ENCODE data around the gene OR7D2. TPM values are rescaled to one million over a fixed set of nuclear protein-coding genes. Genes with fewer than 3 reads are reported as not detected.
"Not testable (repeated sequence)": the region's sequence is repeated elsewhere in the genome, so short reads cannot be mapped to it uniquely, and the experiment has no call there.

OR7D2 gene
- polyA plus RNA-seq, 2 donors = 0.01 TPM; not detected in 1

GRCh38 chr19:9183000-9183399 is 4.2 kb downstream of the OR7D2 start:
- Histone ChIP-seq H3K9me3 (ENCODE audit: control insufficient read depth in 2 of 2, insufficient read depth in 1 of 2, low read depth in 1 of 2, low read length in 1 of 2) (no peaks in the 10 kb centered on the region), H3K4me1 (ENCODE audit: control insufficient read depth in 2 of 2, insufficient read depth in 2 of 2, low read length in 1 of 2) (no peaks in the 10 kb centered on the region), H3K4me3 (ENCODE audit: low read depth in 1 of 2, low read length in 2 of 2) (no peak overlapping the region), H3K27ac (ENCODE audit: low read depth in 2 of 2, low read length in 1 of 2) (no peak overlapping the region), H3K27me3 (ENCODE audit: control insufficient read depth in 1 of 2, insufficient read depth in 2 of 2, low read length in 2 of 2) (no peaks in the 10 kb centered on the region), H3K36me3 (ENCODE audit: control insufficient read depth in 2 of 2, insufficient read depth in 2 of 2, low read length in 1 of 2) (no peaks in the 10 kb centered on the region)
- 89 to 95% methylated on average over 17 of the region's 17 CpGs for WGBS, 2 donors

GRCh38 chr19:9187191-9187590 is 8.4 kb downstream of the OR7D2 start:
- no peaks in the 10 kb centered on the region for H3K27me3 ChIP-seq (ENCODE audit: control insufficient read depth in 1 of 2, insufficient read depth in 2 of 2, low read length in 2 of 2)
- no peaks in the 10 kb centered on the region for H3K9me3 ChIP-seq (ENCODE audit: control insufficient read depth in 2 of 2, insufficient read depth in 1 of 2, low read depth in 1 of 2, low read length in 1 of 2)
- H3K4me1 ChIP-seq (ENCODE audit: control insufficient read depth in 2 of 2, insufficient read depth in 2 of 2, low read length in 1 of 2) = no peaks in the 10 kb centered on the region
- no peaks in the 10 kb centered on the region for H3K36me3 ChIP-seq (ENCODE audit: control insufficient read depth in 2 of 2, insufficient read depth in 2 of 2, low read length in 1 of 2)
- no peak overlapping the region for H3K4me3 ChIP-seq (ENCODE audit: low read depth in 1 of 2, low read length in 2 of 2)
- WGBS, 2 donors = 67 to 87% methylated on average over 6 of the region's 6 CpGs
- H3K27ac ChIP-seq (ENCODE audit: low read depth in 2 of 2, low read length in 1 of 2) = no peak overlapping the region

GRCh38 chr19:9189535-9189934 is 10.8 kb downstream of the OR7D2 start:
- WGBS, 2 donors = 64 to 80% methylated on average over 7 of the region's 7 CpGs
- H3K4me3 ChIP-seq (ENCODE audit: low read depth in 1 of 2, low read length in 2 of 2) = no peak overlapping the region
- no peaks in the 10 kb centered on the region for H3K27me3 ChIP-seq (ENCODE audit: control insufficient read depth in 1 of 2, insufficient read depth in 2 of 2, low read length in 2 of 2)
- H3K9me3 ChIP-seq (ENCODE audit: control insufficient read depth in 2 of 2, insufficient read depth in 1 of 2, low read depth in 1 of 2, low read length in 1 of 2) = no peaks in the 10 kb centered on the region
- H3K4me1 ChIP-seq (ENCODE audit: control insufficient read depth in 2 of 2, insufficient read depth in 2 of 2, low read length in 1 of 2) = no peaks in the 10 kb centered on the region
- H3K27ac ChIP-seq (ENCODE audit: low read depth in 2 of 2, low read length in 1 of 2) = no peak overlapping the region
- H3K36me3 ChIP-seq (ENCODE audit: control insufficient read depth in 2 of 2, insufficient read depth in 2 of 2, low read length in 1 of 2) = no peaks in the 10 kb centered on the region

- WGBS, 2 donors = 80 to 85% methylated on average over 2 of the region's 2 CpGs
- not testable (repeated sequence) for H3K4me1 ChIP-seq (ENCODE audit: control insufficient read depth in 2 of 2, insufficient read depth in 2 of 2, low read length in 1 of 2); H3K4me3 ChIP-seq (ENCODE audit: low read depth in 1 of 2, low read length in 2 of 2); H3K9me3 ChIP-seq (ENCODE audit: control insufficient read depth in 2 of 2, insufficient read depth in 1 of 2, low read depth in 1 of 2, low read length in 1 of 2); H3K36me3 ChIP-seq (ENCODE audit: control insufficient read depth in 2 of 2, insufficient read depth in 2 of 2, low read length in 1 of 2); H3K27me3 ChIP-seq (ENCODE audit: control insufficient read depth in 1 of 2, insufficient read depth in 2 of 2, low read length in 2 of 2); H3K27ac ChIP-seq (ENCODE audit: low read depth in 2 of 2, low read length in 1 of 2)
Measured at GRCh38 chr19:9198044-9198443, 19.3 kb downstream of the OR7D2 start.

GRCh38 chr19:9205501-9206113 is 26.8 kb downstream of the OR7D2 start:
- H3K27ac ChIP-seq (ENCODE audit: low read depth in 2 of 2, low read length in 1 of 2) = no peak overlapping the region
- H3K4me1 ChIP-seq (ENCODE audit: control insufficient read depth in 2 of 2, insufficient read depth in 2 of 2, low read length in 1 of 2) = no peaks in the 10 kb centered on the region
- H3K9me3 ChIP-seq (ENCODE audit: control insufficient read depth in 2 of 2, insufficient read depth in 1 of 2, low read depth in 1 of 2, low read length in 1 of 2) = no peaks in the 10 kb centered on the region
- no peaks in the 10 kb centered on the region for H3K27me3 ChIP-seq (ENCODE audit: control insufficient read depth in 1 of 2, insufficient read depth in 2 of 2, low read length in 2 of 2)
- 32 to 36% methylated on average over 13 of the region's 13 CpGs for WGBS, 2 donors
- H3K36me3 ChIP-seq (ENCODE audit: control insufficient read depth in 2 of 2, insufficient read depth in 2 of 2, low read length in 1 of 2) = no peaks in the 10 kb centered on the region
- H3K4me3 ChIP-seq (ENCODE audit: low read depth in 1 of 2, low read length in 2 of 2) = no peak overlapping the region

GRCh38 chr19:9219489-9219888 is 40.7 kb downstream of the OR7D2 start, which contains the start of gene OR7D4:
Gene OR7D4, minus strand, starts transcription at chr19:9219589. Its CDS starts 4,752 bp downstream, at chr19:9214837.
- Histone ChIP-seq H3K27ac (ENCODE audit: low read depth in 2 of 2, low read length in 1 of 2) (no peak within 1 kb of the TSS), H3K9me3 (ENCODE audit: control insufficient read depth in 2 of 2, insufficient read depth in 1 of 2, low read depth in 1 of 2, low read length in 1 of 2) (peaks cover 0 to 3% of the 10 kb centered on the region in 2 donors), H3K4me3 (ENCODE audit: low read depth in 1 of 2, low read length in 2 of 2) (no peak within 1 kb of the TSS), H3K27me3 (ENCODE audit: control insufficient read depth in 1 of 2, insufficient read depth in 2 of 2, low read length in 2 of 2) (peaks cover 0 to 2% of the 10 kb centered on the region in 2 donors), H3K36me3 (ENCODE audit: control insufficient read depth in 2 of 2, insufficient read depth in 2 of 2, low read length in 1 of 2) (no peaks in the 10 kb centered on the region), H3K4me1 (ENCODE audit: control insufficient read depth in 2 of 2, insufficient read depth in 2 of 2, low read length in 1 of 2) (no peaks in the 10 kb centered on the region)
- 72 to 74% methylated on average over 3 of the region's 3 CpGs for WGBS, 2 donors

Other genes starting within 250 kb of the OR7D2 start
- gene MUC16, start 168.6 kb upstream of the OR7D2 start, polyA plus RNA-seq = under 1 TPM; 0.04 to 0.06 TPM
- gene OR1M1, start 91.9 kb upstream of the OR7D2 start, polyA plus RNA-seq = not detected
- not detected for gene OR7G2, start 71.5 kb upstream of the OR7D2 start, polyA plus RNA-seq
- not detected for gene OR7G1, start 63.2 kb upstream of the OR7D2 start, polyA plus RNA-seq
- gene OR7G3, start 52.0 kb upstream of the OR7D2 start, polyA plus RNA-seq = not detected
- gene ZNF317, start 38.6 kb upstream of the OR7D2 start, polyA plus RNA-seq = 10 to 100 TPM; 11.0 to 21.7 TPM
- gene OR7D4, start 40.6 kb downstream of the OR7D2 start, polyA plus RNA-seq = not detected
- gene OR7E24, start 72.0 kb downstream of the OR7D2 start, polyA plus RNA-seq = not detected
- gene ZNF699, start 130.9 kb downstream of the OR7D2 start, polyA plus RNA-seq = 1 to 10 TPM in 1 of 2 donors, under 1 TPM in 1; 0.57 to 1.1 TPM
- gene ZNF559, start 145.2 kb downstream of the OR7D2 start, polyA plus RNA-seq = 1 to 10 TPM; 3.7 to 9.9 TPM
- gene ZNF177, start 184.0 kb downstream of the OR7D2 start, polyA plus RNA-seq = under 1 TPM; 0.42 to 0.84 TPM